A673 (cell line): Measurements from ENCODE around the gene RERE. TPM values are rescaled to one million over a fixed set of nuclear protein-coding genes. Genes with fewer than 3 reads are reported as not detected.

ENCODE experiments used
- BruUV-seq: library from RNA; stranded (reverse); fragments of 400-500 nt; replicated peaks from 2 replicates; lab custom pipeline; 2021; lab: Mats Ljungman, UMichigan
- CTCF ChIA-PET: fragments of 300-600 bp; sonication (Branson Sonifier 250); formaldehyde crosslinking; loops from one replicate; lab custom pipeline; 2022; ENCODE audit warnings: antibody characterized with exemption; lab: Charles Lee
- POLR2A ChIA-PET: fragments of 300-600 bp; sonication (Branson Sonifier 250); formaldehyde crosslinking; loops from one replicate; lab custom pipeline; 2022; ENCODE audit warnings: antibody characterized with exemption; ENCODE audit not compliant: low non-redundant PET; lab: Charles Lee
- DNase-seq: peaks from one replicate; pipeline ENCODE4 v3.0.0-alpha.2; 2015; ENCODE audit warnings: low spot score
- H3K27ac ChIP-seq: fragments of 200-600 bp; sonication (generic); 2 replicates; pipeline ENCODE4 v1.5.1; 2016; ENCODE audit warnings: mixed run types, low read depth, mild to moderate bottlenecking, mixed read lengths, antibody characterized with exemption, low read length; ENCODE audit not compliant: poor library complexity, severe bottlenecking
- H3K27me3 ChIP-seq: fragments of 200-600 bp; sonication (generic); replicated peaks from 2 replicates; pipeline ENCODE4 v1.6.1; 2017; ENCODE audit warnings: mixed run types, low read depth, mild to moderate bottlenecking, mixed read lengths, antibody characterized with exemption, low read length; ENCODE audit not compliant: insufficient read depth, poor library complexity
- H3K36me3 ChIP-seq: fragments of 200-600 bp; sonication (generic); 2 replicates; pipeline ENCODE4 v1.6.1; 2016; ENCODE audit warnings: mixed run types, mild to moderate bottlenecking, mixed read lengths, antibody characterized with exemption, low read length; ENCODE audit not compliant: insufficient read depth, poor library complexity, severe bottlenecking
- H3K4me1 ChIP-seq: fragments of 200-600 bp; sonication (generic); 2 replicates; pipeline ENCODE4 v1.6.1; 2017; ENCODE audit warnings: mixed run types, mild to moderate bottlenecking, mixed read lengths, antibody characterized with exemption, low read length; ENCODE audit not compliant: insufficient read depth, poor library complexity, severe bottlenecking
- H3K4me3 ChIP-seq: fragments of 200-600 bp; sonication (generic); 2 replicates; pipeline ENCODE4 v1.5.1; 2016; ENCODE audit warnings: low read depth, mixed run types, mild to moderate bottlenecking, mixed read lengths, low read length; ENCODE audit not compliant: poor library complexity, severe bottlenecking
- H3K9me3 ChIP-seq: fragments of 200-600 bp; sonication (generic); 2 replicates; pipeline ENCODE4 v1.6.1; 2016; ENCODE audit warnings: mixed run types, low read depth, mild to moderate bottlenecking, mixed read lengths, antibody characterized with exemption, low read length; ENCODE audit not compliant: poor library complexity, severe bottlenecking
- CTCF ChIP-seq: fragments of 300-800, 200-600 bp; sonication (generic); conservative IDR thresholded peaks from 2 replicates; pipeline ENCODE4 v1.5.1; 2017; ENCODE audit warnings: low read depth, mild to moderate bottlenecking, antibody characterized with exemption, low read length, moderate library complexity, mixed read lengths
- EZH2 ChIP-seq: fragments of 200-600 bp; sonication (generic); IDR thresholded peaks from 2 replicates; pipeline ENCODE4 v1.6.1; 2017; ENCODE audit warnings: borderline replicate concordance, low read depth, mild to moderate bottlenecking, mixed read lengths, antibody characterized with exemption, low read length; ENCODE audit not compliant: poor library complexity, severe bottlenecking
- intact Hi-C: fragments of 100-400 bp; cut with micrococcal nuclease; formaldehyde crosslinking; loops from one replicate; pipeline ENCODE4 v1.10.0; 2022; ENCODE audit not compliant: unreplicated experiment
- total RNA-seq: library from RNA; stranded (reverse); gene quantifications from 2 replicates; pipeline ENCODE4 v1.2.3, GENCODE V29; 2021

Gene RERE
- total RNA-seq, 1 experiment from 2014 or later: 188 TPM

GRCh38 chr1:8321612-8322011 is 495.8 kb downstream of the RERE start:
- no TSS peak for BruUV-seq
- TF ChIP-seq CTCF: no peak
- no peak for TF ChIP-seq EZH2
- intact Hi-C loops: no loop called here
- Histone ChIP-seq H3K4me3 (no peak overlapping the region), H3K9me3 (no peaks in the 10 kb centered on the region), H3K27ac (no peak overlapping the region), H3K27me3 (no peaks in the 10 kb centered on the region), H3K4me1 (peaks cover 6% of the 10 kb centered on the region), H3K36me3 (no peaks in the 10 kb centered on the region)
- CTCF ChIA-PET: no interaction called here
- POLR2A ChIA-PET: no interaction called here
- no peak for DNase-seq

GRCh38 chr1:8318436-8318835 is 499.0 kb downstream of the RERE start:
- intact Hi-C loops: no loop called here
- no peaks in the 10 kb centered on the region for H3K9me3 ChIP-seq
- DNase-seq: no peak
- BruUV-seq: no TSS peak
- no peak overlapping the region for H3K27ac ChIP-seq
- TF ChIP-seq CTCF (no peak), EZH2 (no peak)
- no peaks in the 10 kb centered on the region for H3K36me3 ChIP-seq
- peak overlapping the region; percentile 51 for H3K4me3 ChIP-seq
- ChIA-PET POLR2A (no interaction called here), CTCF (no interaction called here)
- H3K4me1 ChIP-seq: peaks cover 6% of the 10 kb centered on the region
- H3K27me3 ChIP-seq: no peaks in the 10 kb centered on the region

- CTCF ChIA-PET: no interaction called here
- POLR2A ChIA-PET: no interaction called here
- H3K4me1 ChIP-seq: peaks cover 6% of the 10 kb centered on the region
- no peaks in the 10 kb centered on the region for H3K9me3 ChIP-seq
- no peak within 1 kb of the TSS for H3K27ac ChIP-seq
- intact Hi-C loops: no loop called here
- no TSS peak for BruUV-seq
- DNase-seq: peak; percentile 73
- H3K27me3 ChIP-seq: no peaks in the 10 kb centered on the region
- TF ChIP-seq CTCF: 0 out of 2 replicates have a peak, but pooled peaks have one; percentile 10
- TF ChIP-seq EZH2: no peak
- no peaks in the 10 kb centered on the region for H3K36me3 ChIP-seq
- peak within 1 kb of the TSS; percentile 51 for H3K4me3 ChIP-seq
Measured at GRCh38 chr1:8317647-8318381, 499.6 kb downstream of the RERE start, which contains the start of gene SLC45A1. SLC45A1 (plus strand) TSS chr1:8318114; CDS start chr1:8324330, 6,216 bp downstream.
